ENCODE data around the gene IFT57.

The IFT57 gene

DNA sequence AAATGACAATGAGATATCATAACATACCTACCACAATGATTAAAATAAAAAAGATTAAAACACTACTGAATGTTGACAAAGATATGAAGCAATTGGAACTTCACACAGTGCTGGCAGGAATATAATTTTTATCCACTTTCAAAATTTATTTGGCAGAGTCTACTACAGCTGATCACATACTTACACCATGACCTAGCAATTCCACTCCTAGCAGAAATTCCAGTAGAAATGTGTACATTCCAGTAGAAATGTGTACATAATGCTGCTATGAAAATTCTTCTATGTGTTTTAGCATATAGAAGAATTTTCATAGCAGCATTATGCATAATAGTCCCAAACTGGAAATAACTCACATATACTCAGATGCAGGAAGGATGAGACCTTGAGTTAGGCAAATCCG lies 43.5 kb downstream of the IFT57 start:
- intact Hi-C loops (cut with DNase I; ENCODE audit: low total_unique reads) = no loop called here
- peaks cover 0 to 14% (median 1%) of the 10 kb centered on the region in 4 donors for H3K4me1 ChIP-seq
- TF ChIP-seq, protein P1, sequence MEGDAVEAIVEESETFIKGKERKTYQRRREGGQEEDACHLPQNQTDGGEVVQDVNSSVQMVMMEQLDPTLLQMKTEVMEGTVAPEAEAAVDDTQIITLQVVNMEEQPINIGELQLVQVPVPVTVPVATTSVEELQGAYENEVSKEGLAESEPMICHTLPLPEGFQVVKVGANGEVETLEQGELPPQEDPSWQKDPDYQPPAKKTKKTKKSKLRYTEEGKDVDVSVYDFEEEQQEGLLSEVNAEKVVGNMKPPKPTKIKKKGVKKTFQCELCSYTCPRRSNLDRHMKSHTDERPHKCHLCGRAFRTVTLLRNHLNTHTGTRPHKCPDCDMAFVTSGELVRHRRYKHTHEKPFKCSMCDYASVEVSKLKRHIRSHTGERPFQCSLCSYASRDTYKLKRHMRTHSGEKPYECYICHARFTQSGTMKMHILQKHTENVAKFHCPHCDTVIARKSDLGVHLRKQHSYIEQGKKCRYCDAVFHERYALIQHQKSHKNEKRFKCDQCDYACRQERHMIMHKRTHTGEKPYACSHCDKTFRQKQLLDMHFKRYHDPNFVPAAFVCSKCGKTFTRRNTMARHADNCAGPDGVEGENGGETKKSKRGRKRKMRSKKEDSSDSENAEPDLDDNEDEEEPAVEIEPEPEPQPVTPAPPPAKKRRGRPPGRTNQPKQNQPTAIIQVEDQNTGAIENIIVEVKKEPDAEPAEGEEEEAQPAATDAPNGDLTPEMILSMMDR (IDR thresholded peaks at IDR 0.05) = no peak
- no peak overlapping the region for H3K27ac ChIP-seq
- no peak for DNase-seq
- H3K4me3 ChIP-seq = no peak overlapping the region
- H3K36me3 ChIP-seq = no peaks in the 10 kb centered on the region
- H3K27me3 ChIP-seq = no peaks in the 10 kb centered on the region
- no peaks in the 10 kb centered on the region for H3K9me3 ChIP-seq

DNA sequence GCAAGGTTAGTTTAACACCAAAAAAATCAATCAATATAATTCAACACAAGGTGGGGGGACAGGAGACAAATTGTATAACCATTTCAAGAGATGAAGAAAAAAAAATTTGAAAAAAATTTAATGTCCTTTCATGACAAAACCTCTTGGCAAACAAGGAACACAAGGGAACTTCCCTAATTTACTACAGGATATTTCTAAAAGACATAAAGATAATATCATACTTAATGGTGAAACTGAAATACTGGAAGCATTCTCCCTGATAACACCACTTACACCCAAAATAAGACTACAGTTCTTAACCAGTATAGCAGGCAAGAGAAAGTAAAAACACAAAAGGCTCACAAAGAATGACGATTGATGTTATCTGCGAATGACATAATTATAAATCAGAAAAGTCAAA lies 44.7 kb downstream of the IFT57 start:
- H3K27me3 ChIP-seq = no peaks in the 10 kb centered on the region
- H3K27ac ChIP-seq = no peak overlapping the region
- DNase-seq = no peak
- TF ChIP-seq, protein P1 (IDR thresholded peaks at IDR 0.05) = no peak
- intact Hi-C loops (cut with DNase I; ENCODE audit: low total_unique reads) = no loop called here
- no peak overlapping the region for H3K4me3 ChIP-seq
- H3K36me3 ChIP-seq = no peaks in the 10 kb centered on the region
- peaks cover 0 to 14% (median 1%) of the 10 kb centered on the region in 4 donors for H3K4me1 ChIP-seq
- H3K9me3 ChIP-seq = no peaks in the 10 kb centered on the region

DNA sequence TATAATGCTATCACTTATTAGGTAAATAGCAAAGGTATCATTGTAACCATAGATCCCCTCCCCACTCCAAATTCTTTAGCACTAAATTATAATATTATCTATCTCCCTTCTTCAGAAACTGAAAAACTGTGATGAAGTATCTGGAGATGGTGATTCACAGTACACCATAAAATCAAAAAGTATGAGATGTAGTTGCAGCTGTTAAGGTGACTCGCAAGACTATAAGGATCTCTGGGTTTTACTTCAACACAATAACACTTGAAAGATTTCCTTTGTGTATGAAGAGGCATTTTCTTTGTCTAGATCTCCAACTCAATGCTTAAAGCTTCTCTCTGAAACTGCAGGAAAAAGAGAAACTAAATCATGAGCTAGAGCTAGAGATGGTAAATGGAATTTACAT lies 46.9 kb downstream of the IFT57 start:
- H3K36me3 ChIP-seq = no peaks in the 10 kb centered on the region
- TF ChIP-seq, protein P1 (IDR thresholded peaks at IDR 0.05) = no peak
- no peak for DNase-seq
- H3K27ac ChIP-seq = no peak overlapping the region
- no peak overlapping the region for H3K4me3 ChIP-seq
- no peaks in the 10 kb centered on the region for H3K9me3 ChIP-seq
- intact Hi-C loops (cut with DNase I; ENCODE audit: low total_unique reads) = no loop called here
- H3K4me1 ChIP-seq = peaks cover 0 to 4% (median under 1%) of the 10 kb centered on the region in 4 donors
- H3K27me3 ChIP-seq = no peaks in the 10 kb centered on the region

DNA sequence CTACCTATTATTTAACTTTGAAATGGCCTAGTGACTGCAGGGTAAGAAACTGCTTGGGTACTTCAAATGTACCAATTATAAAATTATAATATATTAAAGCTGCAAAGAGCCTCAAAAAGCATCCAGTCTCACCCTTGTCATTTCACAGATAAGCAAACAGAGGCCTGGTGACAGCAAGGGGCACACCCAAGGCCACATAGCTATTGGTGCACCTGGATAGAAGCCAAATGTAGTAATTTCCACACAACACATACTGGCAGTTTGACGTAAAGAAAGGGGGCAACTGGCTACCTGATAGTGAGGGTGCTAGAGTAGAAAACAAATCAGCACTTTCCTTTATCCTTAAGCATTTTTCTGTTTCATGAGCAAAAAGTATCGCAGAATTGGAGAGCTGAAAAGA lies 51.1 kb downstream of the IFT57 start:
- Histone ChIP-seq H3K36me3 (peaks cover 0 to 6% (median 5%) of the 10 kb centered on the region in 3 donors), H3K27me3 (no peaks in the 10 kb centered on the region), H3K4me3 (no peak overlapping the region), H3K9me3 (no peaks in the 10 kb centered on the region), H3K27ac (no peak overlapping the region), H3K4me1 (no peaks in the 10 kb centered on the region)
- no peak for DNase-seq
- TF ChIP-seq, protein P1 (IDR thresholded peaks at IDR 0.05) = no peak
- intact Hi-C loops (cut with DNase I; ENCODE audit: low total_unique reads) = no loop called here

DNA sequence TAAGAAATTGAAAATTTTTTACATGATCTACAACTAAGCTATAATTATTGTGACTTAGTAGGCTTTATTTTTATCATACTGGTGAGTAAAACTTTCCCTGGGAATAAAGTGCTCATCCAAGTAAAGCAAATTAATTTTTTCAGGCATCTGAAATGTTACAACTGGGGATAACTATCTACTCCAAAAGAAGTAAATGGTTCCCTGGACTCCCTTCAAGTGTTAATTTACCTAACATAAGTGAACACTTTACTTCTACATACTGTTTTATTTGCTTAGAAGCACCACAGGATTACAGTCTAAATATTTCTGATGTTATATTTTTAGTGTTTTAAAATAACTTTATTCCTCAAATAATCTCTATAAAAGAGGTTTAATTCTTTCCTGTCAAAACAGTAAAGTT lies 57.8 kb downstream of the IFT57 start:
- peaks cover 18 to 25% (median 24%) of the 10 kb centered on the region in 3 donors for H3K36me3 ChIP-seq
- H3K9me3 ChIP-seq = no peaks in the 10 kb centered on the region
- H3K27ac ChIP-seq = no peak overlapping the region
- intact Hi-C loops (cut with DNase I; ENCODE audit: low total_unique reads) = no loop called here
- no peak overlapping the region for H3K4me3 ChIP-seq
- no peak for DNase-seq
- TF ChIP-seq, protein P1 (IDR thresholded peaks at IDR 0.05) = no peak
- no peaks in the 10 kb centered on the region for H3K4me1 ChIP-seq
- no peaks in the 10 kb centered on the region for H3K27me3 ChIP-seq

DNA sequence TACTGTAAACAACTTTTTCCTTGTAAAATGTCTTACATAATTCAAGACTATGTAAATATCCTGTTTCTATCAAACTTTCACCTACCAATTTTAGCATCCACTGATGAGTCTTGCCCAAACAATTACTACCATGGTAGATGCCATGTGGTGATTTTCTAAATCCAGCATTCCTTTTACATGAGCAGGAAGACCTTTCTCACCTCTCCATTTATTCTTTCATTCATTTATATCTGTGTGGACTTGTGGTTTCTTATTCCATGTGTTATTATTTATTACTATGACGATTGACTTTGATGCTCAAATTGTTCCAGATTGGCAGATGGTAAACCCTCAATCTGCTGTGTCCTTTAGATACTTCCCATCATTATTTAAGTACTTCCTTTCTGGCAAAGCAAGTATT lies 62.4 kb downstream of the IFT57 start:
- no peak overlapping the region for H3K4me3 ChIP-seq
- DNase-seq = no peak
- no peaks in the 10 kb centered on the region for H3K9me3 ChIP-seq
- intact Hi-C loops (cut with DNase I; ENCODE audit: low total_unique reads) = no loop called here
- no peaks in the 10 kb centered on the region for H3K4me1 ChIP-seq
- no peak overlapping the region for H3K27ac ChIP-seq
- H3K36me3 ChIP-seq = peaks cover 11 to 24% (median 12%) of the 10 kb centered on the region in 3 donors
- TF ChIP-seq, protein P1 (IDR thresholded peaks at IDR 0.05) = no peak
- H3K27me3 ChIP-seq = no peaks in the 10 kb centered on the region

Data from tibial artery (tissue), 4 donors.